ENCODE data around the gene PTPRZ1.

PTPRZ1 gene

DNA sequence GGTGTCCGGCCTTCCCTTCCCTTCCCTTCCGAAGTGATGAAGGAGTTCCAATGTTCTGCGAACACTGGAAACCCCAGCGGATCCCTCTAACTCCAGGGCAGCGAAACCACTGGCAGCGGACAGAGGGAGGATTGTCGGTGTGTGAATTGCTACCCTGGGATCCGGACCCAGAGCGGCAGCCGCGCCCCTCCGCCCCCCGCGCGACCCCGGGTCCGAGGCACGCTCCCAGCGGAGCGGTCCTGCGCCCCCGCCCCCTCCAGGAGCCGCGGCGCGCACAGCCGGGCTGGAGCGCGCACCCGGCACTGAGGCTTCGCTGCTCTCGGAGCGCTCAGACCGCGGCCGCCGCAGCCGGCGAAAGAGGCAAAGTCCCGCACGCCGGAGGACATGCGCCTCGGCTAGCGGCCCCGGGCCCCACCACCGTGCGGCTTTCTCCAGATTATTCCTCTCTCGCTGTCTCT, at the start of gene PTPRZ1:
PTPRZ1 (plus strand) TSS at position 331 of the 458 bp plus-strand sequence. CDS start 339 bp downstream, outside the sequence.
- peak within 1 kb of the TSS; percentile 35 for H3K4me3 ChIP-seq (ENCODE audit: low read depth, low read length)
- DNase-seq (ENCODE audit: low read depth) = no peak
- TF ChIP-seq, protein P1, sequence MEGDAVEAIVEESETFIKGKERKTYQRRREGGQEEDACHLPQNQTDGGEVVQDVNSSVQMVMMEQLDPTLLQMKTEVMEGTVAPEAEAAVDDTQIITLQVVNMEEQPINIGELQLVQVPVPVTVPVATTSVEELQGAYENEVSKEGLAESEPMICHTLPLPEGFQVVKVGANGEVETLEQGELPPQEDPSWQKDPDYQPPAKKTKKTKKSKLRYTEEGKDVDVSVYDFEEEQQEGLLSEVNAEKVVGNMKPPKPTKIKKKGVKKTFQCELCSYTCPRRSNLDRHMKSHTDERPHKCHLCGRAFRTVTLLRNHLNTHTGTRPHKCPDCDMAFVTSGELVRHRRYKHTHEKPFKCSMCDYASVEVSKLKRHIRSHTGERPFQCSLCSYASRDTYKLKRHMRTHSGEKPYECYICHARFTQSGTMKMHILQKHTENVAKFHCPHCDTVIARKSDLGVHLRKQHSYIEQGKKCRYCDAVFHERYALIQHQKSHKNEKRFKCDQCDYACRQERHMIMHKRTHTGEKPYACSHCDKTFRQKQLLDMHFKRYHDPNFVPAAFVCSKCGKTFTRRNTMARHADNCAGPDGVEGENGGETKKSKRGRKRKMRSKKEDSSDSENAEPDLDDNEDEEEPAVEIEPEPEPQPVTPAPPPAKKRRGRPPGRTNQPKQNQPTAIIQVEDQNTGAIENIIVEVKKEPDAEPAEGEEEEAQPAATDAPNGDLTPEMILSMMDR (IDR thresholded peaks at IDR 0.05; ENCODE audit: control insufficient read depth, extremely low read depth, insufficient read depth) = no peak

DNA sequence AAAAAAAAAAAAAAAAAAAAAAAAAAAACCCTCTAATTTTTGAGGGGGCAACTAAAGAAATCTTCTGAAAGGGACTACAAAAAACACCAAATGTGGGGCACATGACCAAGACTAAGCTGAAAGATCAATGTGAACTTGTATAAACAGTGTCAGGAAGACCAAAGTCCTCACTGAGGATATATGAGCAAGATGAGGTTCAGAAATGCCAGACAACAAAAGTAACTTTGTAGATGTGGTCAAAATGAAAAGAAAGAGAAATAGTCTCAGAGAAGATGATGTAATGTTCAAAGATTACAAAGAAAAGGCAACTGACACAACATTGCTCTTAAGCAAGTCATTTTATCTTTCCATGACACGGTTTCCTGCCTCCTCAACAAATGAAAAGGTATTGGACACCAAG, 48.7 kb upstream of the PTPRZ1 start:
- TF ChIP-seq, protein P1 (IDR thresholded peaks at IDR 0.05; ENCODE audit: control insufficient read depth, extremely low read depth, insufficient read depth) = no peak
- no peak overlapping the region for H3K4me3 ChIP-seq (ENCODE audit: low read depth, low read length)
- DNase-seq (ENCODE audit: low read depth) = no peak

DNA sequence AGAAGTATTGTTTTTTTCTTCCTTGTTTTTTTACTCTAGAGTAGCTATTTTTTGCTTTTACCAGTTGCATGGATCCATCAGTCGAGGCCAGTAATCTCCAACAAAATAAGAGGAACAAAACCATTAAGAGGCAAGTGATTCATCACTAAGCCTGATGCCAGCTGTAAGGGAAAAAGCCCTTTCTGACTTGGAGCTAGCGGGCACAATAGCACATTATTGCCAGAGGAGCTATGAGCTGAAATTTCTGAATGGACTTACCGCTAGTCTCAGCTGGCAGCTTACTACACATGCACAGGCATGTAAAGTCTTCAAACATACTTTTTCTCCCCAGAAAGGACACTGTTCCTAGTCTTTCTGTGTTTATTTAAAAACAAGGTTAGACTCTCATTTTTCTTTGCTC, 41.6 kb upstream of the PTPRZ1 start:
- TF ChIP-seq, protein P1 (IDR thresholded peaks at IDR 0.05; ENCODE audit: control insufficient read depth, extremely low read depth, insufficient read depth) = no peak
- DNase-seq (ENCODE audit: low read depth) = no peak
- no peak overlapping the region for H3K4me3 ChIP-seq (ENCODE audit: low read depth, low read length)

DNA sequence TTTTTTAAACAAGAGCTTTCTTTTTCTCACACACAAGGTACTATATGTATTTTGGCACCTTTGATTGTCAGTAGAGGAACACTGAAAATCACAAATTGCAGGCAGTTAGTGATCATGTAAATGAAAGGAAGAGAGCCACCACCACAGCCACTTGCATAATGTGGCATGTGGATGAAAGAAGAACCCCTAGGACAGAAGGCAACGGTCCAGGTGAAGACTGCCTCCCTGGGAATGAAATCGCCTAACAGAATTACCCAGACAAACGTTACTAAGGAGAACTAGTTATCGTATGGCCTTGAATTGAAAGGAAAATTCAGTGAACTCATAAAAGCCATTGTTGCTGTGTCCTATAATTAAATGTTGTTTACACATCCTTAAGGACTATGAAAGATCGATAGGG, 41.2 kb upstream of the PTPRZ1 start:
- TF ChIP-seq, protein P1 (IDR thresholded peaks at IDR 0.05; ENCODE audit: control insufficient read depth, extremely low read depth, insufficient read depth) = no peak
- no peak for DNase-seq (ENCODE audit: low read depth)
- no peak overlapping the region for H3K4me3 ChIP-seq (ENCODE audit: low read depth, low read length)

DNA sequence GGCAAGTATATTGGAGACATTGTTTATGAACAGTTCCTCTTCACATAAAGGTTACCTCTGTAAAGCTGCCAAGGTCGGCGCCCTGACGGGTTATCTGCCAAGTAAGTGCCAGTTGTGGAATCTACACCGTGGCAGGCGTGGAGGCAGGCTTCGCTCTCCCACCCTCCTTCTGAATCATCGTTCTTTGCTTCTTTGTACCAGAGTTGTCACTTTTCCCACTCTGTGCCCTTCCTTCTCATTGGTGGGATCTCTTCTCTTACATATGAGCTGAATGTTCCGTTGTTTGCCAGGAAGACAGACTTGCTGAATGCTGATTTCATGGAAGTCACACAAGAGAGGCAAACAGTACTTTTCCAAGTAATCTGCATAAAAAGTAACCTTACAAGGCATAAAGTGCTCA, 40.6 kb upstream of the PTPRZ1 start:
- DNase-seq (ENCODE audit: low read depth) = no peak
- H3K4me3 ChIP-seq (ENCODE audit: low read depth, low read length) = no peak overlapping the region
- TF ChIP-seq, protein P1 (IDR thresholded peaks at IDR 0.05; ENCODE audit: control insufficient read depth, extremely low read depth, insufficient read depth) = no peak

DNA sequence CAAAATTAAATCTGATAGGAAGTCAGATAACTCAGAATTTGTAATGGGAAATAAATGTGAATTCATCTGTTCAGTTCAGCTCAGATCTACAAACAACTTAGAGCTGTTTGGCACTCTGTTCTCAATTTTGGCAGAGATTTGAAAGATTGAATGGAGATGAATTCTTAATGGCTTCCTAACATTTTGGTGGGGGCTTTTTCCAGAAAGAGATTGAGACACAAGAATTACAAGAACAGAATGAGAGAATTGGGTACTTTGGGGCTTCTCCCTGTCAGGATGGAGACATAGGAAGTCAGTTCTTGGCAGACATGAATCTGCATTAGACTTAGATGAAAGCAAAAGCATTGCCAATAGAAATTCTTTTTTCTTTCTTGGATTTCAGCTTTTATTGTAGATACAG, 39.0 kb upstream of the PTPRZ1 start:
- no peak for DNase-seq (ENCODE audit: low read depth)
- H3K4me3 ChIP-seq (ENCODE audit: low read depth, low read length) = no peak overlapping the region
- TF ChIP-seq, protein P1 (IDR thresholded peaks at IDR 0.05; ENCODE audit: control insufficient read depth, extremely low read depth, insufficient read depth) = no peak

DNA sequence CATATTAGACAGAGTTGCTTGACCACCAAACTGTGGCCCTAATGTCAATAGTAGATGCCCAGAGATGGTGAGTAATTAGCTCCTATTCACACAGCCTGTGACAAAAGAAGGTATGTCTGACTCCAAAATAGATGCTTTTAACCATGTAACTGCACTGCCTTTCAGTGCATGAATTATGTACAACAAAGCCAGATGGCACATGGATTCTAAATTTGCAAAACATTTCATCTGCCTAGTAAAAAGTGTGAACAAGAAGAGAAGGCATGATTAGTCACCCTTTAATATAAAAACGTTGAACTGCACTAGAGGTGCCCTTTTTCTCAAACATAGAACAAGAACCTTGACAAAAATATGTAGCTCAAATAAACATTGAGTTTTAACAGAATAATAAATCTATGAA, 35.5 kb upstream of the PTPRZ1 start:
- no peak overlapping the region for H3K4me3 ChIP-seq (ENCODE audit: low read depth, low read length)
- DNase-seq (ENCODE audit: low read depth) = no peak
- TF ChIP-seq, protein P1 (IDR thresholded peaks at IDR 0.05; ENCODE audit: control insufficient read depth, extremely low read depth, insufficient read depth) = no peak

Data from LNCaP clone FGC (cell line).